Dermis blood vessel endothelial cell (primary cell): ENCODE data around the gene TRAPPC5. TPM values are rescaled to one million over a fixed set of nuclear protein-coding genes. Genes with fewer than 3 reads are reported as not detected.

Source experiments
- DNase-seq: peaks from one replicate; pipeline ENCODE4 v3.0.0; 2010
- total RNA-seq: library from RNA; depleted of rRNA; stranded (reverse); fragments of >200 nt; gene quantifications from 2 replicates; pipeline ENCODE4 v1.2.3, GENCODE V29; 2014

Gene TRAPPC5
- total RNA-seq, 1 donor from 2014 or later: 69.9 TPM

- DNase-seq: no peak
Observed at GRCh38 chr19:7701654-7702457, 21.2 kb downstream of the TRAPPC5 start, which contains the start of gene FCER2. Gene FCER2, minus strand, starts transcription at chr19:7702131. Its CDS starts 2,371 bp downstream, at chr19:7699760.

GRCh38 chr19:7703332-7703731 lies 22.7 kb downstream of the TRAPPC5 start:
- DNase-seq: no peak

- no peak for DNase-seq
Observed at GRCh38 chr19:7704280-7705060, 23.8 kb downstream of the TRAPPC5 start.

GRCh38 chr19:7705387-7706187 lies 25.0 kb downstream of the TRAPPC5 start:
- DNase-seq: no peak

- no peak for DNase-seq
Observed at GRCh38 chr19:7706188-7706954, 25.7 kb downstream of the TRAPPC5 start.

- DNase-seq: no peak
Observed at GRCh38 chr19:7706955-7707456, 26.4 kb downstream of the TRAPPC5 start.

GRCh38 chr19:7709932-7710460 lies 29.4 kb downstream of the TRAPPC5 start:
- DNase-seq: no peak

GRCh38 chr19:7710616-7711015 lies 30.0 kb downstream of the TRAPPC5 start:
- DNase-seq: no peak

- no peak for DNase-seq
Observed at GRCh38 chr19:7715671-7716070, 35.0 kb downstream of the TRAPPC5 start.

GRCh38 chr19:7716762-7717161 lies 36.1 kb downstream of the TRAPPC5 start:
- no peak for DNase-seq

GRCh38 chr19:7718668-7719067 lies 38.0 kb downstream of the TRAPPC5 start:
- DNase-seq: no peak

- DNase-seq: no peak
Observed at GRCh38 chr19:7720351-7720750, 39.7 kb downstream of the TRAPPC5 start.

GRCh38 chr19:7722231-7722651 lies 41.6 kb downstream of the TRAPPC5 start:
- no peak for DNase-seq

- DNase-seq: no peak
Observed at GRCh38 chr19:7725791-7726190, 45.2 kb downstream of the TRAPPC5 start.

GRCh38 chr19:7729211-7729610 lies 48.6 kb downstream of the TRAPPC5 start:
- no peak for DNase-seq

- DNase-seq: no peak
Observed at GRCh38 chr19:7729831-7730285, 49.2 kb downstream of the TRAPPC5 start.

- DNase-seq: no peak
Observed at GRCh38 chr19:7730286-7731217, 49.9 kb downstream of the TRAPPC5 start.

- no peak for DNase-seq
Observed at GRCh38 chr19:7731218-7731595, 50.6 kb downstream of the TRAPPC5 start.

- no peak for DNase-seq
Observed at GRCh38 chr19:7731615-7732014, 51.0 kb downstream of the TRAPPC5 start.

- DNase-seq: no peak
Observed at GRCh38 chr19:7732045-7732444, 51.4 kb downstream of the TRAPPC5 start, which contains the start of gene CLEC4G. Gene CLEC4G, minus strand, starts transcription at chr19:7732110. Its CDS starts 8 bp downstream, at chr19:7732102.
